GM19372 (cell line): Measurements from ENCODE around the gene C3orf62.

ENCODE experiments used
- ATAC-seq: cut with Tn5 transposase; IDR thresholded peaks from one replicate; pipeline ENCODE4 v1.9.1; 2021; ENCODE audit warnings: mild to moderate bottlenecking, low read depth, moderate library complexity; ENCODE audit not compliant: unreplicated experiment

Gene C3orf62

DNA sequence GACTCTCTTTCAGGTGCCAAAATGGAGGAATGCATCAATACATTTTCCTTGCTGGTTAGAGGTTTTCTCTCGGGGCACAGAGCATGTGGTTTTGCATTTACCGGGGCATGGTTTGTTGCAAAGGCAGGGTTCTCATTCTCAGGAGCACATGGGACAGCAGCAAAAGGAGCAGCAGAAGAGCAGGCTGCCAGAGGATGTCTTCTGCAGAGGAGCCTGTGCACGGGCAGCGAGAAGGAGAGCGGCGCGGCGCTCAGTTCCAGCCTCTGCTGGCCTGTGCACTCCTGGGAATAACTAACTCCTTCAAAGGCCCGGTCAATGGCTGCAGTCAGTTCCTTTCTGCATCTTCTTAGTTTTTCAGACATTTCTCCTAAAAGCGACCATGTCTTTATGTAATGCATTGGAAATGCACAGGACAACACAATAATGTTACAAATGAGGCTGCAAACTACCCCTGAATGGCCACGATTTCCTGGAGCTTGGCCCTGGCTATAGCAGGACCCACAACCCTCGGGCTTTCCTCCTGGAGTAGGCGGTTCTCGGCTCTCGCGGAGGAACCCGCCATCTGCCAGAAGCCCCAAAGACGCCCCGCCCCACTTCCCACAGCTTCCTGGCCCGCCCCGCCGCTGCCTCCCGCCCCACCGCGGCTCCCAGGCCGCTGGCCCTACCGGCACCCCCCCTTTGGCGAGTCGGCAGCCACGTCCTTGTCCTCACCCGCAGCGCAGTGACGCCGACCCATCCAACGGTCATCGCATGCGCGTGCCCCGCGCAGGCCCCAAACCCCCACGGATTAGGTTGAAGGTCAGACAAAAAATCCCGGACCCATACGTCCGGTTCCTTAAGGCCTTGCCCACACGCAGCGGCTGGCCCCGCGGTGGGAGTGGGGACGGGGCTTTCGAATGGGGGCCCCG, at the start of gene C3orf62:
TSS of gene C3orf62 (minus strand) at position 758 of the 908 bp plus-strand sequence. CDS start at position 398, 360 bp downstream.
- ATAC-seq, result peak; percentile 76

DNA sequence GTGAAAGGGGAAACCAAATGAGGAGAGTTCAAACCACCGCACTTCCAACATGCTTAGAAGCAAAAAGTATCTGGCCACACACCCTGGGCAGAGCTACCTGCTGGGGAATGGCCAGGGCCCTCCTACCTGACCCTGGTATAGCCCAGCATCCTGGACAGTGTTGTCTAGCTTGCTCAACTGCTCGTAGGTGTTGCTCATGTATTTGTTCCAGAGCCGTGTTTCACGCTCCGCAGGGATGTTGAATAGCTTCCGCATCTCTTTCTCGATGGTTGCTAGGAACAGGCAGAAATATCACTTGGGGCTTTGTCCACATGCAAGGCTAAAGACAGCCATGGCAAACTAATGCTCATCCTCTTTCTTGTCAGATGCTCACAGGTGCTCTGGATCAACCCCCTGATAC, 47.7 kb upstream of the C3orf62 start:
- no peak for ATAC-seq

DNA sequence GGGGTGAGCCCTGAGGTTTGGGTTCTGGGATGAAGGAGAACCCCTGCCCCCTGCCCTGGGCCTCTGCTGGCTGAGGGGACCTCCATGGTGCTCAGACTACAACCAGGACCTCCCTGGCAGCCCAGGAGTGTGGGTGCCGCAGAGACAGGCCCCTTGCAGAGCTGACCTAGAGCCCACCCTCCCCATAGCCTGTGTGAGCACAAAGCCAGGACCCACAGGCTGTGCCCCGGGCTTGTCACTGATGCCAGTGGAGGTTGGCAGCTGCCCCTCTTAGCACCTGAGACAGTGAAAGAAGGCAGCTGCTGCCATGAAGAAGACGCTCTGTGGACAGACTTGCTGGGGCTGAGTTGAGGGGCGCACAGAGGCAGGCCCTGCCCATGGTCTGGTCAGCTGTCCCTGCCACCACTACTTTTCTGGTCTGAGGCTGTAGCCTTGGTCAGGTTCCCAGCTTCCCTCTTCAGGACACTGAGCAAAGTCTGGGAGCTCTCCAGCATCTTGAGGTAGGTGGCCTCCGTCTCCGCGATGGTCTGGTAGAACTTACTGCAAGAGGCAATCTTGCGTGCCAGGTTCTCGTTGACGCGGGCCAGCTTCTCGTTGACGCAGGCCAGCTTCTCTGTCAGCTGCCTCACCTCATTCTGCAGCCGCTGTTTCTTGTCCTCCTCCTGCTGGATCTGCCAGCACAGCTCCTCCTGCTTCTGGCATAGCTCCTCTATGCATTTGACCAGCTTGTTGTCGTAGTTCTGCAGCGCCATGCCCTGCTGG, 39.8 kb upstream of the C3orf62 start:
- no peak for ATAC-seq

DNA sequence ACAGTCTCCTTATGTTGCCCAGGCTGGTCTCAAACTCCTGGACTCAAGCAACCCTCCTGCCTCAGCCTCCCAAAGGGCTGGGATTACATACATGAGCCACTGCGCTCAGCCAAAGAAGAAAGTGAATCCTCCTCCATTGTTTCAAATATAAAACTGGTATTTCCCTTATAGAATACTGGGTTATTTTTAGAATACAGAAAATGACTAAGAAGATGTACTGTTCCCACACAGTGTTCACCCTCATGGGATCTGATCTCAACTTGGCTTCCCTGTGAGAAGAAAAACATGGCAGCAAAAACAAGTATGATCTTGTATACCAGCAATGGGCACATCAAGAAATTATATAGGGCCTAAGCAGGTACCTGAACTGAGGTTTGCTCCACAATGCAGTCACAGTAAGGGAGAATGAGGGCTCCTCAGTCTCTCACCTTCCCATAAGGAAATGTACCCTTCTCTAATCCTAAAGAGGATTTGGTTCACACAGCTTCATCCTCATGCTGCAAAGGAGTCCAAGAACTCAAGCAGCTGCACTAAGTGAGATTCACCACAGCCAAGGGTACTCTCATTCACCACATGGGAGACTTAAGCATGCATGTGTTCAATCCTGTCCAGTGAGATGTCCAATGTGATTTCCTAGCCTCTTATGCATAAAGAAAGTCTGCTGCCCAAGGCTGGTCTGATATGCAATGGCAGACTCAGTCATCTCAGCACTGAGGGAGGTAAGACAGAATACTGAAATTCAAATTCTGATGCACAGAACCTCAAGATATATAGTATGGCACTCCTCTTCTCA, 37.1 kb upstream of the C3orf62 start:
- ATAC-seq, result no peak

DNA sequence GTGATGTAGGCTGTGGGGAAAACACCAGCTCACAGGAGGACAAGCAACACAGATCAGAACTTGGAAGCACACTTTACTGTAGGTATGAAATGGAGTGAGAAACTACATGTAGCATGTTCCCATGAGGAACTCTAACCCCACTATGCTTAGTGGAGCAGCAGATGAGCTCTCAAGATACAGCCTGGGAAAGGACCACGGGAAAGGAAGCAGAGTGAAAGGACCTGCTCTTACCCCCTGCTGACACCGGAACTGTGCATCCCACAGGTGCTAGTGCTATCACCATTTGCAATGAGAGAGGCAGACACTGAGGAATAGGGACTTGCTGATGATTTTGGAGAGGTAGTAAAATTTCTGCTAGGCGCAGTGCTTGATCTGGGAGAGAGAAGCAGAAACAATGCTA, 34.3 kb upstream of the C3orf62 start:
- ATAC-seq, result no peak

DNA sequence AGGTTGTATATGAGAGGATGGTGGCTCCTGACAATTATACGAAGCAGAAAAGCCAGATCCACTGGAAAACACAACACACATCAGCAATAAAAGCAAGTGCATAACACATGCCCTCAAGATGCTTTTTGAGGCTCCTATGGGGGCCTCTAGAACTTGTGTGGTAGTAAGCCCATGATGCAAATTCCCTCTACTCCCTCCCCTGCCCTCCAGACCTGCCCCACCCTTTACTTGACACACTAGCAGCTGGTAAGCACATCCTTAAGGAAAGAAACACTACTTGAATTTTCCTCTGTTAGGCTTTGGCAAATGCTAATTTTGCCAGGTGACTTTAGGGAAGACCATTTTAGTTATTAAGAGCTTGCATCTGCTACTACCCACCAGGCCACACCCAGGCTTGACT, 33.6 kb upstream of the C3orf62 start:
- no peak for ATAC-seq

DNA sequence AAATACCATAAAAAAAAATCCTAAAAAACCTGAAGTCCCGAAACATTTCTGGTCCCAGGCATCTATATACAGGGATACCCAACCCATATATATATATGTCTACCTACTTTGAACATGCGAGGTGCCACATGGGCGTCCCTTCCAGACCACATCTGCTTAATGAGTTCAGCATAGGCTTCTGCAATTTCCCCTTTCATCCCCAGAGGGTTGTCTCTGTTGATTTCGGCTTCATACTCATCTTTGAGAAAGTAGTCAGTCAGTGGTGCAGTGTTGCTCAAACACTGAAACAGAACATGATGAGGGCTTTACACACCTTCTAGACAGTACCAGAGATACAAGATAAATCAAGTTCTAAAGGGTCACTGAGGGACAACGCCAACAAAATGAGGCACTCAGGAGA, 28.6 kb upstream of the C3orf62 start:
- ATAC-seq, result no peak

DNA sequence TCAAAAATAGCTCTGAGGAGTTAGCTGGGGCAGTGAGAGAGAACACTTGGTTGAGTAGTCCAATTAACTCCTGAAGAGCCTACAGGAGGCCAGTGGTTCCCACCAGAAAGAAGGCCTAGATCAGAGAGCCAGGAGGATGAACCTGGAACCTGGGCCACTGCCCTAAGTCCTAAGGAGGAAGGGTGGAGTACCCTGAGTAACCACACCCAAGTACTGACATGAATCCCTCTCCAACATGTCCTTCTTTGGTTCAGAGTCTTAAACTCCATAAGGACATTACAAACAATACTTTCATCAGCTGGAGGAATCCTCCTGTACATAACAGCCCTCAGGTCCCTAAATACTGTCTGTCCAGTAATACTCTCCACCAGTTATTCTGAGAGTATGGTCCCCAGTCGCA, 25.6 kb upstream of the C3orf62 start:
- ATAC-seq, result no peak

DNA sequence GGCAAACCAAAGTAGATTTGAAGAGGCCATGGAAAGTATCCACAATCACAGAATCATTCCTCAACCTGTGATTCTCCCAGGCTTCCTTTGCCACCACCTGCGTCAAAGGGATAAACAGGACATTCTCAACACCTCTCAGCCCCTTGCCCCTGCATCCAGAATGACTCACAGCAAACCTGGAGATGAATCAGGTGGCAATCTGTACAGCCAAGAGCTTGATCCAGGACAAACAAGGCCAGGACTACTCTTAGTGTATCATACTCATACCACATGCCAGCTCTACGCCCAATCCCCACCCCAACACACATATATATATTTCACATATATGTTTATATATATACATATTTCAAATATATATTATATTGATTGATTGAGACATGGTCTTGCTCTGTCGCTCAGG, 23.6 kb upstream of the C3orf62 start:
- no peak for ATAC-seq

DNA sequence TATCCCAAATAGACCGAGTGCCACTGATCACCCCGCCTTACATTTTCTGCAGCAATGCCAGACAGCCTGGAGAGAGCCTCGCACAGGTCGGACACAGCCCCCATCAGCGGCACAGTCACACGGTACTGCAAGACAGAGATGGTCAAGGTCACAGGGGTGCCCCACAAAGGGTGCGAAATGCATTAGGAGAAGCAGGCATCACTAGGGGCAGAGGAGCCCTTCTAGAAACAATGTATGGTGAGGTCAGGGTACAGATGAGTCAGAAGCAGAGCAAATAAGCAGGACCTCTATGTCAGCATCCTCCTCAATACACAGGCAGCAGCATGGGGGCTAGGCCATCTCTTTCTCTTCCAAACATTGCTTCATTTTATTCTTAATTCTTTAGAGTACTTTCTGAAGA, 21.5 kb upstream of the C3orf62 start:
- no peak for ATAC-seq

DNA sequence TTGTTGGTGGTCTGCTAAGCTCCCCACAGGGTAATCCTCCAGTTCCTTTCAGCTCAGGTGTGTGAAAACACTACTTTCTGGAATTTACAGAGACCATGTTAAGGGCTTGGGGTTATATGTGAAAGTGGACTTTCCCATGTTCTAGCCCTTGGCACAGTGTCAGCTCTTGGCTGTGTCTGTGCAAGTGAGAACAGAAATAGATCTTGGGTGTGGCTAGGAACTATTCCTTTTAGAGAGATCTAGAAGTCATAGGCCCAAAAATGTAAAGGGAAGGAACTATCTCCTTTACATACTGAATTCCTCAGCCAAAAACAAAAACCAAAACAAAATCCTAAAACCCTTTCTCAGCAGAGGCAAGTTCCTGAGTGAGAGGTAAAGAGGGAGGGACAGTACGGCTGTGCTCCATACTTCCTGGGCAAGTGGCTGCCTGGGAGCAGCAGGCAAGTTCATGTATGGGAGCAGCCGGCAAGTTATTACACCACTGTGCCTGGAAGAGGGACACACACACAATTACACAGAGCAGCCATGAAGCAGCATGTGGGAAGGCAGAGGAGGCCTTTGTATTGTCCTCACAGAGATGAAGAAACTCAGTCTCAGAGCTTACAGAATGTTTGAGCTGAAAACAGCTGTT, 19.9 kb upstream of the C3orf62 start:
- no peak for ATAC-seq

DNA sequence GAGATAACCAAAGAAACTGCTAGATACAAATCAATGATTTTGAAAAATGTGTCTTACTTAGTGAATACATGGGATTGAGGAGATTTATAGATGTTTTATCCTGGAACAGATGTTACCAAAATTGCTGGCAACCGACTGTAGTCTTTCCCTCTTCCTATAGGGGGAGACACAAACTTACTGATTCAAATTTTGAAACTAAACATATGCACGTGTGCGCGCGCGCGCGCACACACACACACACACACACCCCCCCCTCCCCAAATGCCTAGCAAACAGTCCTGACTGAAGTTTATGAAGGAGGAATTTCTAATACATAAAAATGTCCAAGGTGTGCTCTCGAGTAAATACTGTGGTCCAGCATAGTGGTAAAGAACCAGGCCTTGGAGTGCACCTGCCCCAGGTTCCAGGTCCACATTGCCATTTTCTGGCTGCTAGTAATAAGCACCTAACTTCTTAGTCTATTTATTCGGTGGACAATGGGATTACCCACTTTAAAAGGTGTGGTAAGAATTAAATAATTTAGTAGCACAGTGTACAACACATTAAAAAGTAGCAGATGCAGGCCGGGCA, 18.5 kb upstream of the C3orf62 start:
- no peak for ATAC-seq

DNA sequence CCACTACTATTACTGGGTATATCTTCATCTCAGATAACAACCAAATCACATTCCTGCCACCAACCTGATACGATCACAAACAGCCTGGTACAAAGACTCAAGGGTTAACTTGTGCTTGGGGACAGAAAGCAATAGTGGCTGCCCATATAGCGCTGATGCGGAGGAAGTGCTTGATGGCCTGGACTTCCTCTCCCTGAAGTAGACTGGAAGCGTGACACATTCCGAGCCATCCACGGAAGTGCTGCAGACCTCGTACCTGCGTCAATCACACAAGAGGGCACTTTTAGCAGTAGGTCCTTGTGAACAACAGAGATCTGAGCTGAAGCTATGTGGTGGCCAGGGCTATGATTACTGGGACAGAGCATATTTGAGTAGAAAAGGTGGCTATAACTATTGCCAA, 17.3 kb upstream of the C3orf62 start:
- ATAC-seq, result no peak

DNA sequence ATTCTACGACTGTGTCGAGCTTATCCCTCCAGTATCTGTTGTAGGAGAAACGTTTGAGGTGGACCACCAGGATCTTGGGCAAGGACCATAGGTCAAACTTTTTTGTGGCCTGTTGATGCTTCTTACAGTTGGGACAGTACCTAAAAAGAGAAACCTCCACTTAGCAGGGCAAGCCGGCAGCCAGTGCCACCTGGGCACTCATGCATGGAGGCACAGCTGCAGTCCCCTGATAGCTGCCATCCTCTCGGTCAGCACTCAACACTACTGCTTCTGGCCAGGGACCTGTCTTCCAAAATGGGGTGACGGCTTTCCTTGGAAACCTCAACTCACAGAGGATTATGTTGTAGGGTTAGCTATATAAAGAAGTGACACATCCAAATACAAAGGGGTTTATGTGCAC, 7.0 kb upstream of the C3orf62 start:
- ATAC-seq, result no peak

DNA sequence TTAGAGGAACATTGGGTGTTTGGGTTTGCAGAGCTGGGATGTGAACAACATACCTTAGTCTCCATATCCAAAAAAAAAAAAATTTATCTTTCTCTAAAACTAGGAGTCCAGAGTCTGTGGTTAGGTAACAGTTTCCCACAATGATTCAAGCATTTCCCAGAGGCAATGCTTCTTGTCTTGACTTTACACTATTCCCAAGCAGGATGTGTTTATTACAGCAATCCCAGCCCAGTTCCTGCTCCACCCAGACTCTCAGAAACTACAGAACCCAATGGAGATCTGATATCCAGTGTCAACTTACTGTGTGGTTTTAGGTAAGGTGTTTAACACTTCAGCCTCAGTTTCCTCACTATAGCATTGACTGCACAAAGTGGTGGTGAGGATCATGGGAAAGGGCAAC, 2.3 kb upstream of the C3orf62 start:
- ATAC-seq, result no peak

DNA sequence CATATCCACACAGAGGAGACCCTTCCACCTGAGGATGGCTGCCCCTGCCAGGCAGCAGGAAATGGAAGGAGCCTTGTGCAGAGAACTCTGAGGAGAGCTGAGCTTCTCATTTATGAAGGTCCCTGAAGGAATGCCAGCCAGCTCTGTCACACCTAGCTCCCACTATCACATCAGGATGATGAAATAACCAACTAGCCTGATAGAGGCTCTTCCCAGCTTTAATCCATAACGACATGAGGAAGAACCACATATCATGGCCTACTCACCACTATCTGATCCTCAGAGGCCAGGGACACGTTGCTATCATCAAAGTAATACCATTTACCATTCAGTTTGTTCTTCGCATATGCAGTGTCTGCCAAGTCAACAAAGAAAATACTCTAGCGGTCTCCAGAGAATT, 1.5 kb upstream of the C3orf62 start:
- no peak for ATAC-seq

DNA sequence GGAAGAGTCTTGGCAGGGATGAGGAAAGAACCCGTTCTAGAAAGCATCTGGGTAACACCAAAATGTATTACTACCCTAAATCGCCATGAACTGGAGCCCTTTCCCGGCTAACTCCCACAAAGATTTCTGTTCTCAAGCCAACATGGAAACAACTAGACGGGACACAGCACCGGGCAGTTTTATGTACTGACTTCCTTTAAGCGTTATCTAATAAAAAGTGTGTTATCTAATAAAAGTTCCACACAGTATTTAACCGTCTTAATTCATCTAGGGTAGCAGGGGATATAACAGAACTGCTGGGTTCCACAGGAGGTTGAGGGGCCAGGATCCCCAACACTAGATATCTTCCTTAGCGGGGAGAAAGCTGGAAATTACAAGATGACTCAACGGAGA, 347 bp upstream of the C3orf62 start:
- no peak for ATAC-seq

DNA sequence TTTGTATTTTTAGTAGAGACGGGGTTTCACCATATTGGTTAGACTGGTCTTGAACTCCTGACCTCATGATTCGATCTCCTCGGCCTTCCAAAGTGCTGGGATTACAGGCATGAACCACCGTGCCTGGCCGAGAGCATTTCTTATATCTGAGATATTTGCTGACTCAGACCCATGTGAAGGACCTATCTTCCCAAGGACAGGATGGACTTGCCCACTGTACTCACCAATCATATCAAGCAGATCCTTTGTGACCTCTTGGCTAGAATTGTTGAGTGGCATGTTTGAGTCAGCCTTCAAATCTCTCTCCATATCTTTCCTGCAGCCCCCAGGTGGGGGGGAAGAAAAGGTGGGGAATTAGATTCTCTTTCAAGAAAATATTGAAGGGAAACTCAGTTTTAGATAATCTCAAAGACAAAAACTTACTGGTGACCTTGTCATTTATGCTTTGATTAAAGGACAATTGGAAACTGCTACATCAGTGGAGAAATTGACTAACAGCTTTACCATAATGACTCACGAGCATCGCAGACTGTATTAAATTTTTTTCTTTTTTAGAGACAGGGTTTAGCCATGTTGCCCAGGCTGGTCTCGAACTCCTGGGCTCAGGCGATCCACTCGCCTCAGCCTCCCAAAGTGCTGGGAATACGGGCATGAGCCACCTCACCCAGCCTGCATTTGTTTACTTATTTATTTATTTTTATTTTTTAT, 3.1 kb downstream of the C3orf62 start:
- no peak for ATAC-seq

DNA sequence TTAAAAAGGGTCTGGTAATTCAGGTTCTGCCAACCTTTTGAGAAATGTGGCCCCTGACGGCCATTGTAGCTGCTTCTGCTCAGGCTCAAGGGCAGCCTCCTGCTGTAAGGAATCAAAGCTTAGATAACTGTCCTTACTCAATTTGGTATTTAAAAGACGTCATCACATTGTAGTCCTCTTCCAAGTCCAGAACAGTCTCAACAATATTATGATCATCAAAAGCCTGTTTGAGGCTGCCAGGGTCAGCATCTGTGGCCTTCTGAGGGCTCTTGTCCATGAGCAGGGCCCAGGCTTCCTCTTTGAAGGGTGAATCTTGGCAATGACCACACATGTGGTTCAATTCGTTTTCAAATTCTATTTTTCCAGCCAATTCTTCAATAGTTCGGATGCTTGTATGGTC, 6.0 kb downstream of the C3orf62 start:
- no peak for ATAC-seq

DNA sequence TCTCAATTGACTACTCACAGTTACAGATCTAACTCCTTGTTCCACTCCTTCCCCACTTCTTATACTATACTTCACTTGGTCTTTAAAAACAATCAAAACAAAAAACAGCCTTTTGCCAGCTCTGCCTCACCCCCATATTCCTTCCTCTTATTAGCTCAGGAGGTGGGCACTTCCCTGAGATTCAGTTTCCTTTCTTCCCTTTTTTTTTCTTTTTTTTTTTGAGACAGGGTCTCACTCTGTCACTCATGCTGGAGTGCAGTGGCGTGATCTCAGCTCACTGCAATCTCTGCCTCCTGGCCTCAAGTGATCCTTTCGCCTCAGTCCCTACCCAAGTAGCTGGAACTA, 6.9 kb downstream of the C3orf62 start:
- no peak for ATAC-seq
